Neuronal stem cell (in vitro differentiated cells): ENCODE data around the gene JDP2.
"Not testable (repeated sequence)": the region's sequence is repeated elsewhere in the genome, so short reads cannot be mapped to it uniquely, and the experiment has no call there.

ENCODE experiments used
- DNase-seq: peaks from one replicate; pipeline ENCODE4 v3.0.0-alpha.2; 2013; ENCODE audit warnings: low spot score
- H2AFZ ChIP-seq: one replicate; pipeline ENCODE4 v1.6.1; 2013; ENCODE audit warnings: mild to moderate bottlenecking, low read length, inconsistent platforms
- H2AK5ac ChIP-seq: 2 replicates; pipeline ENCODE4 v1.6.1; 2013; ENCODE audit warnings: low read depth, mild to moderate bottlenecking, inconsistent platforms, low read length, moderate library complexity, mixed read lengths
- H2BK120ac ChIP-seq: 2 replicates; pipeline ENCODE4 v1.6.1; 2013; ENCODE audit warnings: low read depth, mild to moderate bottlenecking, inconsistent platforms, low read length, moderate library complexity, mixed read lengths
- H2BK12ac ChIP-seq: one replicate; pipeline ENCODE4 v1.6.1; 2013; ENCODE audit warnings: low read length, inconsistent platforms
- H2BK15ac ChIP-seq: 2 replicates; pipeline ENCODE4 v1.6.1; 2013; ENCODE audit warnings: mild to moderate bottlenecking, low read length, inconsistent platforms, mixed read lengths
- H2BK5ac ChIP-seq: one replicate; pipeline ENCODE4 v1.6.1; 2013; ENCODE audit warnings: inconsistent platforms, mild to moderate bottlenecking, low read length, moderate library complexity
- H3K14ac ChIP-seq: one replicate; pipeline ENCODE4 v1.6.1; 2013; ENCODE audit warnings: low read length, inconsistent platforms
- H3K18ac ChIP-seq: 2 replicates; pipeline ENCODE4 v1.6.1; 2013; ENCODE audit warnings: low read length, inconsistent platforms
- H3K23ac ChIP-seq: 2 replicates; pipeline ENCODE4 v1.6.1; 2013; ENCODE audit warnings: low read depth, mild to moderate bottlenecking, mixed read lengths, low read length, inconsistent platforms; ENCODE audit not compliant: poor library complexity
- H3K27ac ChIP-seq: replicated peaks from 3 replicates; pipeline ENCODE4 v1.5.1; 2013; ENCODE audit warnings: low read length, inconsistent platforms
- H3K27me3 ChIP-seq, 3 experiments: 2 replicates each; pipeline ENCODE4 v1.6.1; 2013; ENCODE audit warnings: low read length in 3 of 3, mild to moderate bottlenecking in 2 of 3, inconsistent platforms in 1 of 3, low read depth in 1 of 3, mixed read lengths in 1 of 3, moderate library complexity in 1 of 3; ENCODE audit not compliant: control insufficient read depth in 3 of 3, insufficient read depth in 3 of 3
- H3K36me3 ChIP-seq, 2 donors: replicated peaks in 1 of 2; 2 replicates each; pipeline ENCODE4 v1.6.1; 2013; ENCODE audit warnings: low read length in 2 of 2; ENCODE audit not compliant: control insufficient read depth in 2 of 2, insufficient read depth in 2 of 2
- H3K4ac ChIP-seq: 2 replicates; pipeline ENCODE4 v1.6.1; 2013; ENCODE audit warnings: inconsistent platforms, mild to moderate bottlenecking, low read length, moderate library complexity
- H3K4me1 ChIP-seq, 2 donors: 1 replicate in 1 of 2; 2 replicates in 1 of 2; pipeline ENCODE4 v1.6.1; 2013; ENCODE audit warnings: low read length in 2 of 2, low read depth in 1 of 2; ENCODE audit not compliant: control insufficient read depth in 2 of 2, insufficient read depth in 1 of 2
- H3K4me2 ChIP-seq: one replicate; pipeline ENCODE4 v1.6.1; 2013; ENCODE audit warnings: mild to moderate bottlenecking, low read length, inconsistent platforms; ENCODE audit not compliant: insufficient read depth, poor library complexity, severe bottlenecking
- H3K4me3 ChIP-seq, 2 donors: 2 replicates each; pipeline ENCODE4 v1.5.1; 2013; ENCODE audit warnings: low read length in 2 of 2, mild to moderate bottlenecking in 2 of 2, inconsistent platforms in 1 of 2, moderate library complexity in 1 of 2
- H3K79me1 ChIP-seq: one replicate; pipeline ENCODE4 v1.6.1; 2013; ENCODE audit warnings: low read depth, mild to moderate bottlenecking, inconsistent platforms, low read length, moderate library complexity
- H3K9ac ChIP-seq: one replicate; pipeline ENCODE4 v1.6.1; 2013; ENCODE audit warnings: mild to moderate bottlenecking, low read depth, low read length, inconsistent platforms; ENCODE audit not compliant: poor library complexity
- H3K9me3 ChIP-seq, 2 donors: replicated peaks in 1 of 2; 2 replicates each; pipeline versions ENCODE3 to v1.6.1; 2013; ENCODE audit warnings: low read length in 2 of 2, mild to moderate bottlenecking in 2 of 2, inconsistent platforms in 1 of 2, low read depth in 1 of 2, mixed read lengths in 1 of 2, moderate library complexity in 1 of 2; ENCODE audit not compliant: control insufficient read depth in 2 of 2, insufficient read depth in 1 of 2
- H4K8ac ChIP-seq: one replicate; pipeline ENCODE4 v1.6.1; 2013; ENCODE audit warnings: low read depth, mild to moderate bottlenecking, inconsistent platforms, low read length, moderate library complexity
- H4K91ac ChIP-seq: one replicate; pipeline ENCODE4 v1.6.1; 2013; ENCODE audit warnings: low read length, low read depth, mild to moderate bottlenecking, inconsistent platforms; ENCODE audit not compliant: poor library complexity
- WGBS, 2 donors: extraction: QIAGEN DNeasy Blood & Tissue Kit; methylation state at CpG; one replicate each; pipeline ENCODE4 v1.1.7; 2013; ENCODE audit warnings: missing lambda C conversion rate in 2 of 2, mixed read lengths in 1 of 2; ENCODE audit not compliant: insufficient read length in 2 of 2, insufficient replicate concordance in 1 of 2; ENCODE audit errors: extremely low coverage in 2 of 2; 5-methylcytosine and 5-hydroxymethylcytosine counted together

The JDP2 gene

DNA sequence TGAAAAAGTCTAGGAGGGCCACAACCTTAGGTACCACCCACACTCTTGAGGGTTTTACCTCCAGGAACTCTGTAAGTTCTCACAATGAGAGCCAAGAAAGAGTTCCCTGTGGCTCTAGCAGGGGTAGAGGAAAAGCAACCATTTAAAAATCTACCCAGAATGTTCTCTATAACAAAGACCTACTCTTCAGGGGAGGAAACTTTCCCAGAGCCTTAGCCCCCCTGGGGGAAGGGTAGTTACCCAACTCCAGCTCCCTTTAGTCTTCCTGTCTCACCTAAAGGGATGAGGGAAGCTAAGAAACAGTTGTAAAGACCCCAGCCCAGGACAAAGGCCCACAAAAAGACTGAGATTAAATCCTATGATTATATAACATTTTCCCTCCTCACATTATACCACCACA is 46.2 kb upstream of the JDP2 start:
- Histone ChIP-seq H4K8ac (no peak overlapping the region), H3K9ac (no peak overlapping the region), H2BK120ac (no peak overlapping the region), H4K91ac (no peak overlapping the region), H3K4me1 (peaks cover 4 to 19% of the 10 kb centered on the region in 2 donors), H3K79me1 (no peaks in the 10 kb centered on the region), H3K9me3 (no peaks in the 10 kb centered on the region), H2BK5ac (no peak overlapping the region), H2AK5ac (no peak overlapping the region), H3K4ac (no peak overlapping the region), H3K27ac (no peak overlapping the region), H2AFZ (no peak overlapping the region), H3K4me2 (no peak overlapping the region), H2BK12ac (no peak overlapping the region), H3K18ac (no peak overlapping the region), H2BK15ac (no peak overlapping the region), H3K27me3 (no peaks in the 10 kb centered on the region), H3K23ac (no peak overlapping the region), H3K36me3 (no peaks in the 10 kb centered on the region), H3K4me3 (no peak overlapping the region), H3K14ac (no peak overlapping the region)
- DNase-seq: no peak

GRCh38 chr14:75383219-75383618 is 44.6 kb upstream of the JDP2 start:
- not testable (repeated sequence) for H3K79me1 ChIP-seq, H2BK120ac ChIP-seq, H2BK5ac ChIP-seq, H3K27me3 ChIP-seq, H3K9me3 ChIP-seq, H3K4me3 ChIP-seq, H4K8ac ChIP-seq, H3K9ac ChIP-seq, DNase-seq, H3K4me2 ChIP-seq, H2AK5ac ChIP-seq, H3K14ac ChIP-seq, H2AFZ ChIP-seq, H3K18ac ChIP-seq, H3K27ac ChIP-seq, H3K23ac ChIP-seq, H3K36me3 ChIP-seq, H2BK12ac ChIP-seq, H2BK15ac ChIP-seq, H4K91ac ChIP-seq, H3K4ac ChIP-seq
- peaks cover 4 to 19% of the 10 kb centered on the region in 2 donors for H3K4me1 ChIP-seq
- no CpG with 5 or more reads among the region's 9 CpGs for WGBS, 2 donors

DNA sequence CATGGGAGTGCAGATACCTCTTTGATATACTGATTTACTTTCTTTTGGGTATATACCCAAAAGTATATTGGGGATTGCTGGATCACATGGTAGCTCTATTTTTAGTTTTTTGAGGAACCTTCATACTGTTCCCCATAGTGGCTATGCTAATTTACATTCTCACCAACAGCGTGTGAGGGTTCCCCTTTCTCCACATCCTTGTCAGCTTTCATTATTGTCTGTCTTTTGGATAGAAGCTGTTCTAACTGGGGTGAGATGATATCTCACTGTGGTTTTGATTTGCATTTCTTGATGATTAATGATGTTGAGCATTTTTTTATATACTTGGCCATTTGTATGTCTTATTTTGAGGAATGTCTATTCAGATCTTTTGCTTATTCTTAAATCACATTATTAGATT is 44.1 kb upstream of the JDP2 start:
- Histone ChIP-seq H3K4me2 (no peak overlapping the region), H2BK12ac (no peak overlapping the region), H2BK5ac (no peak overlapping the region), H3K36me3 (no peaks in the 10 kb centered on the region), H2AK5ac (no peak overlapping the region), H3K4me1 (peaks cover 4 to 19% of the 10 kb centered on the region in 2 donors), H3K27me3 (no peaks in the 10 kb centered on the region), H2BK15ac (no peak overlapping the region), H3K4ac (no peak overlapping the region), H3K9ac (no peak overlapping the region), H3K18ac (no peak overlapping the region), H4K91ac (no peak overlapping the region), H3K23ac (no peak overlapping the region), H4K8ac (no peak overlapping the region), H2BK120ac (no peak overlapping the region), H3K79me1 (no peaks in the 10 kb centered on the region), H3K9me3 (no peaks in the 10 kb centered on the region), H2AFZ (no peak overlapping the region), H3K27ac (no peak overlapping the region), H3K14ac (no peak overlapping the region), H3K4me3 (no peak overlapping the region)
- WGBS, 2 donors: no CpG with 5 or more reads among the region's 1 CpG
- DNase-seq: no peak

- H3K79me1 ChIP-seq: no peaks in the 10 kb centered on the region
- DNase-seq: no peak
- H3K18ac ChIP-seq: no peak overlapping the region
- no peak overlapping the region for H3K23ac ChIP-seq
- H3K27me3 ChIP-seq: peaks cover 0 to 15% (median 0%) of the 10 kb centered on the region in 3 experiments
- no peak overlapping the region for H2BK120ac ChIP-seq
- H4K8ac ChIP-seq: no peak overlapping the region
- H3K4me3 ChIP-seq: no peak overlapping the region
- H3K4me1 ChIP-seq: no peaks in the 10 kb centered on the region
- no peak overlapping the region for H3K9ac ChIP-seq
- WGBS, 2 donors: no CpG with 5 or more reads among the region's 3 CpGs
- H2BK15ac ChIP-seq: no peak overlapping the region
- H4K91ac ChIP-seq: no peak overlapping the region
- no peak overlapping the region for H3K27ac ChIP-seq
- H3K9me3 ChIP-seq: no peaks in the 10 kb centered on the region
- no peak overlapping the region for H3K4me2 ChIP-seq
- H3K4ac ChIP-seq: no peak overlapping the region
- H3K14ac ChIP-seq: no peak overlapping the region
- H2BK12ac ChIP-seq: no peak overlapping the region
- H3K36me3 ChIP-seq: no peaks in the 10 kb centered on the region
- H2BK5ac ChIP-seq: no peak overlapping the region
- H2AK5ac ChIP-seq: no peak overlapping the region
- H2AFZ ChIP-seq: no peak overlapping the region
Observed at GRCh38 chr14:75389679-75390078, 38.1 kb upstream of the JDP2 start.
